HG02678 (cell line): ENCODE results near the gene RAC2.

Source experiments
- ATAC-seq: cut with Tn5 transposase; IDR thresholded peaks from one replicate; pipeline ENCODE4 v1.9.1; 2021; ENCODE audit warnings: mild to moderate bottlenecking, moderate library complexity; ENCODE audit not compliant: unreplicated experiment

RAC2 gene

DNA sequence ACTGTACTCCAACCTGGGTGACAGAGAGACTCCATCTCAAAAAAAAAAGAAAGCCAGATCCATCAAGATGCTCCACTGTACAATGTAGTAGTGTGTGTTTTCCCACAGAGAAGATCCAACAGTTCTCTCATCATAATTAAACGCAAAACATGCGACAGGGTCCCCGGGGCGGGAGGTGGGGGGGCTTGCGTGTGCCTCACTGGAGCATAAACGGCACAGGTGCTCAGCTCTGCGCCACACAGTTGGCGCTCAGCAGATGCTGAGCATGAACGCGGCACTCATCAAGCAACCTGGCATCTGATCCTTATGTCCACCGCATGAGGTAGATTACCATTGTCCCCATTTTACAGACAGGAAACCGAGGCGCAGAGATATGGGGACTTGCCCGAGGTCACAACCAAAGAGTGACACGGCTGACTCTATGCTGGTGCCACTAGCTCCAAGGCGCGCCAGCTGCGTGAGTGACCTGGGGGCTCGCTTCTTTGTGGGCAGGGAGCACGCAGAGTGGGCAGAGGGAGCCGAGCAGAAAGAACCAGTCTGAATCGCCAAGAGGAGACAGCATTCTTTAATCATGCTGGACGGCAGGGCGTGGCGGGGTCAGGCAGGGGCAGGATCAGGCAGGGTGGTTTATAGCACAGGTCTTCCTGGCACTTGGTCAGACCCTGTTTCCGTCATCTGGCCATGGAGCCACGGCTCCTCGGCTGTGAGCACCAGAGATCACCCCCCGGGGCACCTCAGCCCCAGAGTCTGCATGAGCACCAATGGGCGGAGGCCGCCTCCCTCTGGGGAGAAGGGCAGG lies 64.2 kb downstream of the RAC2 start:
- no peak for ATAC-seq

DNA sequence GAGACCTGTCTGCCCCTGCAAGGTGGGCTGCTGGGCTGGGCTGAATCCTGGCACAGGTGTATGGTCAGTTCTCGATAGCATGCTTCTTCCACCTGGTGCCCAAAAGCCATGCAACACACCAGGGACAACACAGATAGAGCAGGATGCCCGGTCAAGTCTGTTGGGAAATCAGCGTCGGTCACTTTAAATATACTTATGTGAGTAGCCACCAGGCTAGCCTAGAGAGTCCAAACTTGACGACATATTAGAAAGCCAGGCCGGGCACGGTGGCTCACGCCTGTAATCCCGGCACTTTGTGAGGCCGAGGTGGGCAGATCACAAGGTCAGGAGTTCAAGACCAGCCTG lies 65.0 kb downstream of the RAC2 start:
- no peak for ATAC-seq

DNA sequence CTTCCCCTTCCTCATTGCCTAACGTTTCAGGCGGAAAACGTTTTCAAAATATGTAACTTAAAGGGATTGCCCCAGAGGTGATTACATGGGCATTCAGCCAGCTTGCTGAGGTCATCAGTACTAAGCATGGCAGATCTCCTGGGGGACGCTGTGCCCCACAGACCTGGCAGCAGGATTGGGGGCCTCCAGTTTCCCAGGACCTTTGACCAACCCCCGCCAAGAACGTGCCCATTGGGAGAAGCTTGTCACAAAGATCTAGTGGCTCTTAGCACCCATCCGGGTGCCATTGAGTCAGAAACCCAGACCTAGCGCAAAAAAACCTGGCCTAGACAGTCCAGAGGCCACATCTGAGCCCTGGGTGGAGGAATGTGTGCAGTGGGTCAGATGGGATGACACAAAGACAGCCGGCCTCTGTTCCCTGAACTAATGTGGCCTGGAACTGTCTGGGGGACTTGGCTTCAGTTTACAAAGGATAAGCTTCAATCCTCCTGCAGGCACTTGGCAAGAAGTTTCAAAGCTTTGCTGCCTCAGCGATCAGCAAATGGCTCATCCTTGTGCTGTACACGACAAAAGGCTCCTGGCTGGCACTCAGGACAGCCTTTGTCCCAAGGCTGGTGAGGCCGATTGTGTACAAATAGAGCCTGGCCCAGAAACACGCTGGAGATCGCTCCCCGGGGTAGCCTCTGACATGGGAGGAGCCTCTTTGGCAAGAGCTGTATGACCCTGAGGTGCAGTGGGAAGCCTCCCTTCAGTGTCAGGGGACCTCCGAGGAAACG lies 65.5 kb downstream of the RAC2 start:
- no peak for ATAC-seq

DNA sequence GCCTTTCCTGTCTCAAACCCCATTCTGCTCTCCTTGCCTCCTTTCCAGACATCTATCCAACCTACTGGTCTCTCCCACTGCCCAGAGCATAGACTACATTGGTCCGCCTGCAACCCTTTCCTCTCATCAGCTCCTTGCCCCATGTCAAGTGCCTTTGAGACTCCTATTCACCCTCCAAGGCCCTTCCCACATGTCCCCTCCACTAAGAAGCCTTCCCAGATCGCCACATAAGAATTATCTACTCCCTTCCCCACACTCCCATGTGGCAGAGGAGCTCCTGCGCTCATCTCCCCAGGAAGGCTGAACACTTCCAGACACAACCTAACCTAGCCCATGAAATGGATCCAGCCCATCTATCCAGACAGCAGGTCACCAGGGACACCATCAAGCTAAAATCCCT lies 66.3 kb downstream of the RAC2 start:
- ATAC-seq = no peak

DNA sequence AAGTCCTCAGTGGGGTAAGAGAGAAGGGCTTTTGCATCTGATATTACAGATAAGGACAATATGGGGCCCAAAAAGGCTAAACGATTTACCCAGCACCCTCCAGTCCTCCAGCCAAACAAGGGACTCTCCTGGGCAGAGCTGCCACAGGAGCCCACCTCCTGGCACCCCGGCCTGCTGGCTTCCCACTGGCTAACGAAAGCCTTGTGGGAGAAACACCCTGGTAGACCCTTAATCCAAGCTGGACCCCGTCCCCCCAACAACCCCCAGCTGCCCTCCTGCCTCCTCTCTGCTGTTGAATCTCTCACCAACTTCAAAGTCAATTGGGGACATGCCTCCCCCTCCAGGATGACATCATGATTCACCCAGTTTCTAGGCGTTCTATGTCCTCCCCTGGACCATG lies 66.8 kb downstream of the RAC2 start:
- ATAC-seq = no peak

DNA sequence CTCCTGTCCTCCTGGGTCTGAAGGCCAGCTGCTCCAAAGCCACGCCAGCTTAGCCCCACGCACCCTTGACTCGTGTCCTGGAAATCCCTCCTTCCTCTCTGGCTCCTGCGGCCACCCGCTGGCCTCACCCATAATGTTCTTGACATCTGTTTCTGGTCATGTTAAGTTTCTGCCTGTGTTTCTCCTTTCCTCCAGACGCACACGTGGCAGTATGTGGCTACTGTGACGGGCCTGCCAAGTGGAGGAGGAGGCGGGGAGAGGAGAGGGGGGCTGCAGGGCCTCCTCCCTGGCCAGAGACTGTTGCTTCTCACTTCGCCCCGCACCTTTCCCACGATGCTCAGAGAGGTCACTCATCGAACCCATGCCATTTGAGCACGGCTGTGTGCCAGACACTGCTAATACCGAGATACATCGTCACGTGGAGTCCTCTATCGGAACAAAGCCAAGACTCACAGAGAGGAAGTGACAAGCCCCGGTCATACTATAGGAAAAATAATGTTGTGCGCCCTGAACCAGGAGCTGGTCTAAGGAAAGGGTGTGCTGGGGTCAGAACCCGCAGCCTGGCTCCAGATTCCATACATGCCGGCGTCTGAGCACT lies 67.5 kb downstream of the RAC2 start:
- ATAC-seq = no peak

DNA sequence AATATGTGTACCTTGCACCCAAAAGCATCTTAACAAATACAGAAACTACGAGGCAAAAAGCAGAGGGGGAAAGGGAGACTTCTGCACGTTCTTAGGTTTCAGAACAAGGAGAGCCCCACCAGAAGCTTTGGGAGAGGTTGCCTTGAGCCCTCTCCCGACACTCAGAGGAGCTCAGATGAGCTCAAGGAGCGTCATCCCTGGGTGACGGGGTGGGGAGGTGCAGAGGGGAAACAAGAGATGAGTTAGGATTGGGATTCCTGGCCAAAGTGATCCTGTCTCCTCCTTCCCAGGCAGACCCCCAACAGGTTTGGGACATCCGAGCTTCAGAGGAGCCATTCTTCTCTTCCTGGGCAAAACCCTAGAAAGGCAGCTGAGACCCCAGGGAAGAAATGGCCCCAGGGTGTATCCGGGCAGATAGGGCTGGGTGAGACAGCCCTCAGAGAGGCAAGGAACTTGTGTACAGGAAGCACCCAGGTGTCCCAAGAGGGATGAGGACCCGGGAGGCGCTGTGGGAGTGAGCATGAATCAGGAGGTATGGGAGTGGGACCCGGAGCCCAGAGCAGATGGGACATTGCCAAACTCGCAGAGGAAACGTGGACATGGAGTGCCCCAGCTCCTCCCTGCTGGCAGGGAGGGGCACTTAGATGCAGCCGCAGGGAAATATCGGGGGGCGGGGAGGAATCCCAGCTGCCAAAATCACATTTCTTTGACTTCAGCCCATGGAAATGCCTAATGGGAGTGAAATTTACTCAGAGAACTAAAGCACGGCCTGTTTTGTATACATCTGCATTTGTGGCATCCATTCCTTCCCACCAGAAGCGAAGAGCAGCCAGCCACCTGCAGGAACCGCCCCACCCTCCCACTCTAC lies 68.4 kb downstream of the RAC2 start:
- no peak for ATAC-seq
